Thoracic aorta (tissue), 2 donors: Measurements from ENCODE around the gene ZNF594. TPM values are rescaled to one million over a fixed set of nuclear protein-coding genes. Genes with fewer than 3 reads are reported as not detected.
"Not testable (repeated sequence)": the region's sequence is repeated elsewhere in the genome, so short reads cannot be mapped to it uniquely, and the experiment has no call there.

Source experiments
- ATAC-seq: fragments of 150-250 bp; one replicate; pipeline ENCODE4 v1.8.0; 2017; ENCODE audit warnings: low read depth; ENCODE audit not compliant: insufficient number of reproducible peaks, low FRiP score
- DNase-seq: peaks from one replicate; pipeline ENCODE4 v3.0.0-alpha.2; 2020; ENCODE audit warnings: low spot score
- H3K27ac ChIP-seq, 2 donors: fragments of 200-600 bp; sonication (generic); 1 replicate in 1 of 2; 2 replicates in 1 of 2; pipeline ENCODE4 v1.5.1; 2016; ENCODE audit warnings: mild to moderate bottlenecking in 2 of 2, moderate library complexity in 2 of 2
- H3K27me3 ChIP-seq: fragments of 200-600 bp; sonication (generic); replicated peaks from 2 replicates; pipeline ENCODE4 v1.6.0; 2016; ENCODE audit warnings: mild to moderate bottlenecking; ENCODE audit not compliant: insufficient read depth
- H3K36me3 ChIP-seq: fragments of 200-600 bp; sonication (generic); one replicate; pipeline ENCODE4 v1.5.1; 2016
- H3K4me1 ChIP-seq, 2 donors: fragments of 200-600 bp; sonication (generic); 1 replicate in 1 of 2; 2 replicates in 1 of 2; pipeline versions ENCODE4 v1.5.1 to v1.6.0; 2016; ENCODE audit warnings: low read depth in 2 of 2, mild to moderate bottlenecking in 1 of 2; ENCODE audit not compliant: control insufficient read depth in 1 of 2
- H3K4me3 ChIP-seq: fragments of 200-600 bp; sonication (generic); 2 replicates; pipeline ENCODE4 v1.5.1; 2016; ENCODE audit warnings: mild to moderate bottlenecking
- H3K9me3 ChIP-seq: fragments of 200-600 bp; sonication (generic); 2 replicates; pipeline ENCODE4 v1.5.1; 2016
- total RNA-seq, 2 donors: library from RNA; depleted of rRNA; stranded (reverse); fragments of >200 nt; gene quantifications; one replicate each; pipeline versions ENCODE4 v1.1.0 to v1.2.3, GENCODE V29; 2016
- TF ChIP-seq, protein P1 (sequence below): fragments of 200-600 bp; sonication (generic); IDR thresholded peaks from one replicate; pipeline ENCODE4 v1.5.1; 2019; ENCODE audit warnings: antibody characterized with exemption

ZNF594 gene
- total RNA-seq, 2 donors from 2014 or later = 8.4 to 15.8 TPM

- not testable (repeated sequence) for H3K9me3 ChIP-seq, H3K36me3 ChIP-seq, H3K27me3 ChIP-seq, H3K4me1 ChIP-seq, H3K4me3 ChIP-seq, H3K27ac ChIP-seq, ATAC-seq, DNase-seq
Observed at GRCh38 chr17:5133961-5134360, 57.7 kb downstream of the ZNF594 start.

DNA sequence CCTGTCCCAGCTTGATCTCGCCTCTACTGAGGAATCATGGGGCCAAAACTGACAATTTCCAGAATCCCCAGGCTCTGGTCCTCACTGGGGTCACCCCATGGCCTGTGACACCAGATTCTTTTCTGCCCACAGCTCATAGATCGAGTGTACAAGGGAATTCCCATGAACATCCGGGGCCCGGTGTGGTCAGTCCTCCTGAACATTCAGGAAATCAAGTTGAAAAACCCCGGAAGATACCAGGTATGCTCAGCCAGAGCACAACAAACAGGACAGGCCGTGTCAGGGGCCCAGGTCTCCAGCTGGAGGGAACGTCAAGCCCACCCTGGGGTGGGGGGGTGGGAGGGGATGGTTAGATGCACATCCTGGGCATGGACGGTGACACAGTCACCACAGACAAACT is 58.4 kb downstream of the ZNF594 start:
- no peaks in the 10 kb centered on the region for H3K36me3 ChIP-seq
- H3K27me3 ChIP-seq = no peaks in the 10 kb centered on the region
- DNase-seq (no peak), ATAC-seq (no peak)
- TF ChIP-seq, protein P1, sequence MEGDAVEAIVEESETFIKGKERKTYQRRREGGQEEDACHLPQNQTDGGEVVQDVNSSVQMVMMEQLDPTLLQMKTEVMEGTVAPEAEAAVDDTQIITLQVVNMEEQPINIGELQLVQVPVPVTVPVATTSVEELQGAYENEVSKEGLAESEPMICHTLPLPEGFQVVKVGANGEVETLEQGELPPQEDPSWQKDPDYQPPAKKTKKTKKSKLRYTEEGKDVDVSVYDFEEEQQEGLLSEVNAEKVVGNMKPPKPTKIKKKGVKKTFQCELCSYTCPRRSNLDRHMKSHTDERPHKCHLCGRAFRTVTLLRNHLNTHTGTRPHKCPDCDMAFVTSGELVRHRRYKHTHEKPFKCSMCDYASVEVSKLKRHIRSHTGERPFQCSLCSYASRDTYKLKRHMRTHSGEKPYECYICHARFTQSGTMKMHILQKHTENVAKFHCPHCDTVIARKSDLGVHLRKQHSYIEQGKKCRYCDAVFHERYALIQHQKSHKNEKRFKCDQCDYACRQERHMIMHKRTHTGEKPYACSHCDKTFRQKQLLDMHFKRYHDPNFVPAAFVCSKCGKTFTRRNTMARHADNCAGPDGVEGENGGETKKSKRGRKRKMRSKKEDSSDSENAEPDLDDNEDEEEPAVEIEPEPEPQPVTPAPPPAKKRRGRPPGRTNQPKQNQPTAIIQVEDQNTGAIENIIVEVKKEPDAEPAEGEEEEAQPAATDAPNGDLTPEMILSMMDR = no peak
- no peak overlapping the region for H3K4me3 ChIP-seq
- no peaks in the 10 kb centered on the region for H3K4me1 ChIP-seq
- H3K27ac ChIP-seq = no peak overlapping the region
- H3K9me3 ChIP-seq = no peaks in the 10 kb centered on the region

GRCh38 chr17:5132503-5133225 is 59.0 kb downstream of the ZNF594 start:
- ATAC-seq, H3K9me3 ChIP-seq, H3K27me3 ChIP-seq, H3K27ac ChIP-seq, H3K4me1 ChIP-seq, H3K36me3 ChIP-seq, H3K4me3 ChIP-seq, DNase-seq: not testable (repeated sequence)

GRCh38 chr17:5131799-5132502 is 59.7 kb downstream of the ZNF594 start:
- not testable (repeated sequence) for DNase-seq, ATAC-seq, H3K27ac ChIP-seq, H3K4me3 ChIP-seq, H3K27me3 ChIP-seq, H3K9me3 ChIP-seq, H3K4me1 ChIP-seq, H3K36me3 ChIP-seq

DNA sequence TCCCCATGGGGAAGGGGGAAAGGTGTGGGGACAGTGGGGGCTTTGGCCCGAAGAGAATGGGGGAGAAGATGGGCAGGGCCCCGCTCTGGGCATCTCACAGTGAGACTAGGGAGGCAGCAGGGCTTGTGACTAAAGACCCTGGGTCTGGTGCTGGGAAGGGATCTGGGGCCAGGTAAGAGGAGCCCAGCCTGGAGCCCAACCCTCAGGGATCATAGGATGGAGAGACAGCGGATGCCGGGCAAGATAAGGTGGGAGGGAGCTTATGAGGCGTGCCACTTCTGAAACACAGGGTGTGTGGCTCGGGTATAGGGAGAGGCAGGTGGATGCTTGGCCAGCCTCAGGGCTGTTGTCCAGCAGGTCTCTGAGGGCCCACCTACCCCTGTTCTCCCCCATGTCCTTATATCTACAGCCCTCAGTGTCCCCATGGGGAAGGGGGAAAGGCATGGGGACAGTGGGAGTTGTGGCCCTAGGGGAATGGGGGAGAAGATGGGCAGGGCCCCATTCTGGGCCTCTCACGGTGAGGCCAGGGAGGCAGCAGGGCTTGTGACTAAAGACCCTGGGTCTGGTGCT is 60.4 kb downstream of the ZNF594 start:
- no peaks in the 10 kb centered on the region for H3K4me1 ChIP-seq
- no peaks in the 10 kb centered on the region for H3K9me3 ChIP-seq
- no peak overlapping the region for H3K27ac ChIP-seq
- DNase-seq (no peak), ATAC-seq (no peak)
- TF ChIP-seq, protein P1 = no peak
- H3K36me3 ChIP-seq = no peaks in the 10 kb centered on the region
- H3K4me3 ChIP-seq = no peak overlapping the region
- H3K27me3 ChIP-seq = no peaks in the 10 kb centered on the region

DNA sequence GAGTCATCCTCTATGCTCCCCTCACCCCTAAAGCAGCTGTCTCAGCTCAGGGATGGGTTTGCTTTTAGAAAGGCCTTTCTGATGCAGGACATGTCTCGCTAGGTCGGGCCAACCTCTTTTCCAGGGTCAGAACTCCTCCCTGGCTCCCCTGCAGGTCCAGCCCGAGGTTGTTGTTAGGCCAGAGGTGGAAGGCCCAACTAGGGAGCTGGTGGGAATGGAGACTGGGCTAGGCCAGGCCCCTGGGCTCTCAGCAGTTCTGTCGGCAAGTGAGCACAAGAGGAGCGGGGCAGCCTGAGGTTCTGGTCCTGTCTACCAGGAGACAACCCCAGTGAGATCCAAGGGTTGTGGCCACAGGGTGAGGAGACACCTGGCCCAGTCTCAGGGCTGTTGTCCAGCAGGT is 61.0 kb downstream of the ZNF594 start:
- H3K4me3 ChIP-seq, DNase-seq, ATAC-seq, H3K9me3 ChIP-seq, H3K27me3 ChIP-seq, H3K4me1 ChIP-seq, H3K36me3 ChIP-seq, H3K27ac ChIP-seq: not testable (repeated sequence)

DNA sequence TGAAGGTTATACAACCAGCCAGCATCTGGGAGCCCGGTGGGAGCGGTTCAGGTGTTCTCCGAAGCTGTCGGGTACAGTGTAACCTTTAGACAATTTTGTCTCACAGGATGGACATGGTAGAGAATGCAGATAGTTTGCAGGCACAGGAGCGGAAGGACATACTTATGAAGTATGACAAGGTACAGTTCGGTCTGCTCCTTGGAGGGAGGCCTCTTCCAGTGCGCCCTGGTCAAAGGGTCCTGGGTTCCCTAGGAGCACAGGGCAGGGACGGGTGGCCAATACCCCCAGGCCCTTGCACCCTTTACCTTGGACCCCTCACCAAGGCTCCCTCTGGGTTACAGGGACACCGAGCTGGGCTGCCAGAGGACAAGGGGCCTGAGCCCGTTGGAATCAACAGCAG is 61.4 kb downstream of the ZNF594 start:
- not testable (repeated sequence) for H3K27me3 ChIP-seq, H3K36me3 ChIP-seq, DNase-seq, H3K4me3 ChIP-seq, H3K9me3 ChIP-seq, ATAC-seq, H3K4me1 ChIP-seq, H3K27ac ChIP-seq

DNA sequence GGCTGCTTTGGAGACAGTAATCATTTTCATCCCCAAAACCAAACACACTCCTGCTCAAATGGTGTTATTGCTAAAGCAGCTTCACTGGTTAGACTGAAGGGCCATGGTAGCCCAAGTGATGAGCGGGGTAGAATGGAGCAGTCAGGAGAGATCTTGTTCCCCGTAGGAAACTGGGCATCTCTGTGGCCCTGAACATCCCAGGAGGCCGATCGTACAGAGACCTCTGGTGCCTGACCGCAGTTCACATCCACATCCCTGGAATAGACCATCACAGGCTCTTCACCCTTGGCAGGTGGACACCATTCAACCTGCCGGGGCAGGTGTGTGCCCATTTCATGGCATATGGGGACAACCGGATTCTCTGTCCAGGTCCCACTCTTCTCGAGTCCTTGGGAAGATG is 61.9 kb downstream of the ZNF594 start:
- not testable (repeated sequence) for H3K36me3 ChIP-seq, DNase-seq, H3K27ac ChIP-seq, H3K9me3 ChIP-seq, H3K4me3 ChIP-seq, H3K4me1 ChIP-seq, H3K27me3 ChIP-seq, ATAC-seq
